ENCODE measurements around the gene PFKFB3.
"Not testable (repeated sequence)": the region's sequence is repeated elsewhere in the genome, so short reads cannot be mapped to it uniquely, and the experiment has no call there.

PFKFB3 gene

GRCh38 chr10:6237199-6237530 is 34.4 kb downstream of the PFKFB3 start:
- TF ChIP-seq, protein P1, sequence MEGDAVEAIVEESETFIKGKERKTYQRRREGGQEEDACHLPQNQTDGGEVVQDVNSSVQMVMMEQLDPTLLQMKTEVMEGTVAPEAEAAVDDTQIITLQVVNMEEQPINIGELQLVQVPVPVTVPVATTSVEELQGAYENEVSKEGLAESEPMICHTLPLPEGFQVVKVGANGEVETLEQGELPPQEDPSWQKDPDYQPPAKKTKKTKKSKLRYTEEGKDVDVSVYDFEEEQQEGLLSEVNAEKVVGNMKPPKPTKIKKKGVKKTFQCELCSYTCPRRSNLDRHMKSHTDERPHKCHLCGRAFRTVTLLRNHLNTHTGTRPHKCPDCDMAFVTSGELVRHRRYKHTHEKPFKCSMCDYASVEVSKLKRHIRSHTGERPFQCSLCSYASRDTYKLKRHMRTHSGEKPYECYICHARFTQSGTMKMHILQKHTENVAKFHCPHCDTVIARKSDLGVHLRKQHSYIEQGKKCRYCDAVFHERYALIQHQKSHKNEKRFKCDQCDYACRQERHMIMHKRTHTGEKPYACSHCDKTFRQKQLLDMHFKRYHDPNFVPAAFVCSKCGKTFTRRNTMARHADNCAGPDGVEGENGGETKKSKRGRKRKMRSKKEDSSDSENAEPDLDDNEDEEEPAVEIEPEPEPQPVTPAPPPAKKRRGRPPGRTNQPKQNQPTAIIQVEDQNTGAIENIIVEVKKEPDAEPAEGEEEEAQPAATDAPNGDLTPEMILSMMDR (IDR thresholded peaks at IDR 0.05; ENCODE audit: extremely low read depth, missing control alignments), result no peak
- DNase-seq (ENCODE audit: low spot score), result no peak

GRCh38 chr10:6238587-6239212 is 36.0 kb downstream of the PFKFB3 start:
- DNase-seq (ENCODE audit: low spot score), result not testable (repeated sequence)

DNA sequence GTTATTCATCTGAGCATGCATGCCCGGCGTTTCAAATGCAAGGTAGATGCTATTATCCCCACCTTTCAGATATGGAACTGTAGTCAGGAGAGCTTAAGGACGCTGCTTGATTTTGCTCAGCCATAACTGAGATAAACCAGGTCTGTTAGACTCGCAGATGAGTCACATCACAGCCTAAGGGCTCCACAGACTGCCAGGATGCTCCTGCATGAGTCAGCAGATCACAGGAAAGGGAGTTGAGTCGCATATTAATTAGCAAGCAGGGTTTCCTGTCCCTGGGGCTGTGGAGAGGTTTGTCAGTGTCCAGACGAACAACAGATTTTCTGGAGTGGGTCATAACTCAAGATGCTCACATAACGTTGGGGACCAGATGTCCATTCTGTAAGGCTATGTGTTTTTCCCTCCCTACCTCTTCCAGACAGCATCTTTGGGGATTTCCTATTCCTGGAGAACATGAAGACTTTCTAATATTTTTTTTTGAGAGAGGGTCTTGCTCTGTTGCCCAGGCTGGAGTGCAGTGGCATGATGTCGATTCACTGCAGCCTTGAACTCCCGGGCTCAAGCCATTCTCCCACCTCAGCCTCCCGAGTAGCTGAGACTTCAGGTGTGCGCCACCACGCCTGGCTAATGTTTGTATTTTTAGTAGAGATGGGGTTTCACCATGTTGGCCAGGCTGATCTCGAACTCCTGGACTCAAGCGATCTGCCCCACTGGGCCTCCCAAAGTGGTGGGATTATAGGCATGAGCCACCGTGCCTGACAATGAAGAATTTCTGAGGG is 36.7 kb downstream of the PFKFB3 start:
- peak; percentile 44 for DNase-seq (ENCODE audit: low spot score)
- TF ChIP-seq, protein P1 (IDR thresholded peaks at IDR 0.05; ENCODE audit: extremely low read depth, missing control alignments), result no peak

- TF ChIP-seq, protein P1 (IDR thresholded peaks at IDR 0.05; ENCODE audit: extremely low read depth, missing control alignments), result no peak
- DNase-seq (ENCODE audit: low spot score), result no peak
Measured at GRCh38 chr10:6240254-6240653, 37.5 kb downstream of the PFKFB3 start.

- TF ChIP-seq, protein P1 (IDR thresholded peaks at IDR 0.05; ENCODE audit: extremely low read depth, missing control alignments), result no peak
- no peak for DNase-seq (ENCODE audit: low spot score)
Measured at GRCh38 chr10:6242089-6242488, 39.4 kb downstream of the PFKFB3 start.

- TF ChIP-seq, protein P1 (IDR thresholded peaks at IDR 0.05; ENCODE audit: extremely low read depth, missing control alignments), result no peak
- no peak for DNase-seq (ENCODE audit: low spot score)
Measured at GRCh38 chr10:6244510-6244909, 41.8 kb downstream of the PFKFB3 start.

- no peak for DNase-seq (ENCODE audit: low spot score)
- TF ChIP-seq, protein P1 (IDR thresholded peaks at IDR 0.05; ENCODE audit: extremely low read depth, missing control alignments), result no peak
Measured at GRCh38 chr10:6247041-6247712, 44.4 kb downstream of the PFKFB3 start.

DNA sequence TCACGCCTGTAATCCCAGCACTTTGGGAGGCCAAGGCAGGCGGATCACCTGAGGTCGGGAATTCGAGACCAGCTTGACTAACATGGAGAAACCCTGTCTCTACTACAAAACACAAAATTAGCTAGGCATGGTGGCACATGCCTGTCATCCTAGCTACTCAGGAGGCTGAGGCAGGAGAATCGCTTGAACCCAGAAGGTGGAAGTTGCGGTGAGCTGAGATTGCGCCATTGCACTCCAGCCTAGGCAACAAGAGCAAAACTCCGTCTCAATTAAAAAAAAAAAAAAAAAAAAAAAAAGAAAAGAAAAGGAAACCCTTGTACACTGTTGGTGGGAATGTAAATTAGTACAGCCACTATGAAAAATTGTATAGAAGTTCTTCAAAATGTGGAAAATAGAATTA is 46.2 kb downstream of the PFKFB3 start:
- not testable (repeated sequence) for DNase-seq (ENCODE audit: low spot score)

Measured in GM20000 (cell line).